ENCODE results near the gene KLHL29. TPM values are rescaled to one million over a fixed set of nuclear protein-coding genes. Genes with fewer than 3 reads are reported as not detected.

KLHL29 gene
- total RNA-seq, 1 experiment from 2014 or later = 16.7 TPM

GRCh38 chr2:23718931-23719700 lies 334.1 kb downstream of the KLHL29 start:
- ChIA-PET CTCF (no interaction called here), RAD21 (ENCODE audit: low non-redundant PET in 1 of 2, low total read pairs in 2 of 2, uncharacterized antibody in 2 of 2, unreplicated experiment in 2 of 2) (no interaction called here), POLR2A (no interaction called here)
- H3K27me3 ChIP-seq (ENCODE audit: insufficient read depth, low read length) = no peaks in the 10 kb centered on the region
- no peak overlapping the region for H3K27ac ChIP-seq (ENCODE audit: low read depth, low read length)
- no TSS peak for BruUV-seq (replicated peaks)
- no peaks in the 10 kb centered on the region for H4K20me1 ChIP-seq (ENCODE audit: insufficient read depth)
- H3K9me3 ChIP-seq (ENCODE audit: control insufficient read depth in 1 of 2, insufficient read depth in 1 of 2, low read depth in 1 of 2, low read length in 2 of 2) = no peaks in the 10 kb centered on the region
- H3K4me1 ChIP-seq (ENCODE audit: control insufficient read depth in 1 of 2, insufficient read depth in 2 of 2, low read length in 2 of 2) = no peaks in the 10 kb centered on the region
- H3K36me3 ChIP-seq (ENCODE audit: control insufficient read depth in 1 of 2, insufficient read depth in 2 of 2, low read length in 2 of 2) = no peaks in the 10 kb centered on the region
- H3K4me2 ChIP-seq (ENCODE audit: low read length) = no peak overlapping the region
- H3K79me2 ChIP-seq (ENCODE audit: insufficient read depth, low read length) = no peaks in the 10 kb centered on the region
- no peak overlapping the region for H2AFZ ChIP-seq (ENCODE audit: low read depth, low read length, poor library complexity, severe bottlenecking)
- no peak for ATAC-seq
- H3K4me3 ChIP-seq (replicated peaks in 1 of 2; ENCODE audit: low read depth in 1 of 2, low read length in 2 of 2) = no peak overlapping the region
- intact Hi-C loops (cut with micrococcal nuclease) = no loop called here
- H3K9ac ChIP-seq (ENCODE audit: low read length) = no peak overlapping the region
- no peaks in the 10 kb centered on the region for H3K9me2 ChIP-seq (ENCODE audit: insufficient read depth)
- no peak for DNase-seq (ENCODE audit: low read depth, low spot score)
- TF ChIP-seq EZH2 (IDR thresholded peaks at IDR 0.05) (no peak), ELF1 (IDR thresholded peaks at IDR 0.05; ENCODE audit: borderline replicate concordance, low read depth) (no peak), TCF7L2 (IDR thresholded peaks at IDR 0.05; ENCODE audit: borderline replicate concordance, extremely low read depth, insufficient read depth, insufficient read length) (no peak), ZFX (IDR thresholded peaks at IDR 0.05) (no peak), CBX3 (IDR thresholded peaks at IDR 0.05; ENCODE audit: low read depth) (no peak), EZH2phosphoT487 (IDR thresholded peaks at IDR 0.05; ENCODE audit: borderline replicate concordance) (no peak), ZNF274 (IDR thresholded peaks at IDR 0.05; ENCODE audit: low read depth, low read length) (no peak), SRF (IDR thresholded peaks at IDR 0.05; ENCODE audit: low read depth) (no peak), EGR1 (IDR thresholded peaks at IDR 0.05; ENCODE audit: low read depth) (no peak), YY1 (IDR thresholded peaks at IDR 0.05; ENCODE audit: extremely low read depth, insufficient replicate concordance, low read depth, low read length) (no peak), POLR2AphosphoS5 (IDR thresholded peaks at IDR 0.05; ENCODE audit: low read depth, low read length) (no peak), CTCF (IDR thresholded peaks at IDR 0.05 in 2 of 3, conservative IDR thresholded peaks at IDR 0.05 in 1 of 3; ENCODE audit: borderline replicate concordance in 1 of 3, insufficient read depth in 1 of 3, low read depth in 2 of 3, low read length in 2 of 3) (no peak), FOSL1 (IDR thresholded peaks at IDR 0.05; ENCODE audit: low read depth) (no peak), CEBPB (IDR thresholded peaks at IDR 0.05; ENCODE audit: low read depth) (no peak)
